Measurements from ENCODE around the gene PIP4P1. TPM values are rescaled to one million over a fixed set of nuclear protein-coding genes. Genes with fewer than 3 reads are reported as not detected.

Gene PIP4P1
- total and polyA plus RNA-seq, 12 donors = 10.6 to 60.1 (median 29.5) TPM

DNA sequence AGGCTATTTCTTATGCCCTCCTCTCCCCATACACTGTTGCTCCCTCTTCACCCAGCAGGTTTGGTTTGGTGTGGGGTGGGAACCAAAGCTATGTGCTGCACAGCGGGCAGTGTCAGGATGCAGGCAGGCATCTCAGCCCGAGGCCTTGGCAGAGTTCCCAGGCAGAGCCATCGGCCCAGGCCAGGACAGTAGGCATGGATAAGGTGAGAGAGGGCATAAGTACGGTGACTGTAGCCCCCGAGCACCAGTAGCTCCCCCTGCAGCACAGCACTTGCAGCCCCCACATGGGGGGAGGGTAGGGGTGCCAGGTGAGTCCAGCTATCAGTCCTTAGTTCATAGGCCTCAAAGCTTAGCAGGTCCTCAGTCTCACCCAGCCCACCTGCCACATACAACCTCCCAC, 32.4 kb downstream of the PIP4P1 start:
- no peaks in the 10 kb centered on the region for H3K4me1 ChIP-seq (replicated peaks in 1 of 2)
- no peaks in the 10 kb centered on the region for H3K36me3 ChIP-seq (replicated peaks in 1 of 2)
- 23 to 55% (median 39%) methylated on average over 3 to 5 of the region's 5 CpGs for WGBS, 4 donors
- no peaks in the 10 kb centered on the region for H3K27me3 ChIP-seq
- intact Hi-C loops (cut with DNase I) = no loop called here
- no peak overlapping the region for H3K4me3 ChIP-seq
- no peaks in the 10 kb centered on the region for H3K9me3 ChIP-seq (replicated peaks in 1 of 3)
- DNase-seq = no peak
- no peak overlapping the region for H3K27ac ChIP-seq
- no peak for TF ChIP-seq POLR2A (IDR thresholded peaks at IDR 0.05)
- TF ChIP-seq, protein P1, sequence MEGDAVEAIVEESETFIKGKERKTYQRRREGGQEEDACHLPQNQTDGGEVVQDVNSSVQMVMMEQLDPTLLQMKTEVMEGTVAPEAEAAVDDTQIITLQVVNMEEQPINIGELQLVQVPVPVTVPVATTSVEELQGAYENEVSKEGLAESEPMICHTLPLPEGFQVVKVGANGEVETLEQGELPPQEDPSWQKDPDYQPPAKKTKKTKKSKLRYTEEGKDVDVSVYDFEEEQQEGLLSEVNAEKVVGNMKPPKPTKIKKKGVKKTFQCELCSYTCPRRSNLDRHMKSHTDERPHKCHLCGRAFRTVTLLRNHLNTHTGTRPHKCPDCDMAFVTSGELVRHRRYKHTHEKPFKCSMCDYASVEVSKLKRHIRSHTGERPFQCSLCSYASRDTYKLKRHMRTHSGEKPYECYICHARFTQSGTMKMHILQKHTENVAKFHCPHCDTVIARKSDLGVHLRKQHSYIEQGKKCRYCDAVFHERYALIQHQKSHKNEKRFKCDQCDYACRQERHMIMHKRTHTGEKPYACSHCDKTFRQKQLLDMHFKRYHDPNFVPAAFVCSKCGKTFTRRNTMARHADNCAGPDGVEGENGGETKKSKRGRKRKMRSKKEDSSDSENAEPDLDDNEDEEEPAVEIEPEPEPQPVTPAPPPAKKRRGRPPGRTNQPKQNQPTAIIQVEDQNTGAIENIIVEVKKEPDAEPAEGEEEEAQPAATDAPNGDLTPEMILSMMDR (IDR thresholded peaks at IDR 0.05) = no peak

DNA sequence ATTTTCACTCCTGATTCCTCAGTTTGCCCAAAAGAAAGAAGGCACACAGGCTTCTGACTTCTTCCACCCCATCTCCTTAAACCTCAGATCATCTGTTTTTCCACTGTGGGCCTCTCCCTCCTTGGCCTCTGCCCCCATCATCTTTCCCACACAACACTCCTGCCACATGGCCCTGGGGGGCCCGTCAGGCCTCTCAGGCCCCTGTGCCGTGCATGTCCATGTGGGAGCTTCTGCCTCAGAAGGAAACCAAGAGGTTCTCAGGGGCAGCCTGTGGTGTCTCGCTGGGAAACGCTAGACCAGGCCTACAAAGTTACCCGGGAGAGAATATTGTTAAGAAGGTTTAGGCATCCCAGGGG, 33.2 kb downstream of the PIP4P1 start:
- no peaks in the 10 kb centered on the region for H3K36me3 ChIP-seq (replicated peaks in 1 of 2)
- H3K27ac ChIP-seq = peak overlapping the region in 2 of 5 donors; percentile 24 to 45
- no peaks in the 10 kb centered on the region for H3K27me3 ChIP-seq
- no peaks in the 10 kb centered on the region for H3K4me1 ChIP-seq (replicated peaks in 1 of 2)
- DNase-seq = no peak
- H3K9me3 ChIP-seq (replicated peaks in 1 of 3) = no peaks in the 10 kb centered on the region
- 64 to 75% (median 74%) methylated on average over 5 of the region's 5 CpGs for WGBS, 4 donors
- no peak overlapping the region for H3K4me3 ChIP-seq
- no peak for TF ChIP-seq POLR2A (IDR thresholded peaks at IDR 0.05)
- TF ChIP-seq, protein P1 (IDR thresholded peaks at IDR 0.05) = no peak
- intact Hi-C loops (cut with DNase I) = no loop called here

DNA sequence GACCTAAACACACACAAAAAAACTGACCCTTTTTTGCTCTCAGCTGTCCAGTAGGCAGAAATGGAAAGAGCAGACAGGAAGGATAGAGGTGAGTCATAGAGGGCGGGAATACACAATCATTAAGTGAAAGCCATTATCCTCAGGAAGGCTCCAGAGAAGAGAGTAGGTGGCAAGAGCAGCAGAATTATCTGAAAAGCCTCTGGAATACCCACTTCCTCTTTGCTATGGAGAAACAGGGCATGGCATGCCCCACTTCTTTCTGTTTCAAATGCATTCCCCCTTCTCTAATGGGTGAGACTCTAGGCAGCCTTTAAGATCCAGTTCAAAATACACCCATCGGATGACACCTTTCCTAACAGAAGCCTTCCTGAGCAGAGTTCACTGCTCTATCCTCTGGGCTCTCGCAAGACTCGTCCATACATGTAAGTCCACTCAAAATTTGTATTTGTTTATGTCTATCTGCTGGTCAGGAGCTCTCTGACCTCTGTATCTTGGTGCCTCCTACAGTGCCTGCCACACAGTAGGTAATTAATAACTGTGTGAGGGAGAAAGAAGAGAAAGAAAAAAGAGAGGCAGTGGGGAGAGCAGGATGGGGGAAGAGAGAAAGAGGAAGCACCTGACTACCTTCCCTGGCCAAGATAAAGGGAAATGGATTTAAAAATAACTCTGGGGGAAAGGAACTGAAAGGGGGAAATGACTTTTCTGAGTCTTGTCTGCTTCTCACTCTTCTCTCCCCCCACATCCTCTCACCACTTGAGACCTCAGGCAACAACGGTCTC, 33.8 kb downstream of the PIP4P1 start:
- WGBS, 4 donors = 59 to 65% (median 59%) methylated on average over 5 of the region's 5 CpGs
- H3K4me1 ChIP-seq (replicated peaks in 1 of 2) = no peaks in the 10 kb centered on the region
- H3K27ac ChIP-seq = peak overlapping the region in 2 of 5 donors; percentile 45 to 57
- no peaks in the 10 kb centered on the region for H3K9me3 ChIP-seq (replicated peaks in 1 of 3)
- DNase-seq = peak in 1 of 7 donors; percentile 12
- intact Hi-C loops (cut with DNase I) = no loop called here
- H3K27me3 ChIP-seq = no peaks in the 10 kb centered on the region
- no peaks in the 10 kb centered on the region for H3K36me3 ChIP-seq (replicated peaks in 1 of 2)
- no peak for TF ChIP-seq POLR2A (IDR thresholded peaks at IDR 0.05)
- TF ChIP-seq, protein P1 (IDR thresholded peaks at IDR 0.05) = no peak
- H3K4me3 ChIP-seq = peak overlapping the region in 1 of 4 donors; percentile 17

DNA sequence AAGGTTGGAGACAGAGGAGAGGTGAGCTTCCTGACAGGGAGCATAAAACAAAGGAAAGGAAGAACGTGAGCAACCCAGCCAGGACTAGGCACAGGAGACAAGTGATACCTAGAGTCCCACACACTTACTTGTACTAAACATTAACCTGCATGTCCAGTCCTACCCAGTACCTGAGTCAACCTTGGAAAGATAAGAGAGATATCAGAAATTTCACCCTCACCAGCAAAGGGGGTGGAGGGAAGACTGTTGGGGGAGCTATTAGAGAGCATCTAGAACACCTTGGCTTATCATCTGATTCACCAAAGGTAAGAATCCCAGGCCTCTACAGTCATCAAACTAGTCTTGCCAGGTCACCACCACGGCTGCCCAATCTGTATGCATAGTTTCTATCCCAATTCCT, 36.4 kb downstream of the PIP4P1 start:
- H3K36me3 ChIP-seq (replicated peaks in 1 of 2) = no peaks in the 10 kb centered on the region
- no peaks in the 10 kb centered on the region for H3K27me3 ChIP-seq
- intact Hi-C loops (cut with DNase I) = no loop called here
- TF ChIP-seq, protein P1 (IDR thresholded peaks at IDR 0.05) = no peak
- TF ChIP-seq POLR2A (IDR thresholded peaks at IDR 0.05) = no peak
- no peak for DNase-seq
- 22 to 33% (median 28%) methylated on average over 2 of the region's 2 CpGs for WGBS, 4 donors
- H3K27ac ChIP-seq = no peak overlapping the region
- H3K4me3 ChIP-seq = no peak overlapping the region
- H3K9me3 ChIP-seq (replicated peaks in 1 of 3) = no peaks in the 10 kb centered on the region
- H3K4me1 ChIP-seq (replicated peaks in 1 of 2) = no peaks in the 10 kb centered on the region
